Endothelial cell (in vitro differentiated cells): Measurements from ENCODE around the gene HDC. TPM values are rescaled to one million over a fixed set of nuclear protein-coding genes. Genes with fewer than 3 reads are reported as not detected.

Experiments
- DNase-seq: peaks from one replicate; pipeline ENCODE4 v3.0.0; 2021; ENCODE audit warnings: low spot score
- H3K27ac Mint-ChIP-seq: one replicate; pipeline ENCODE4 v1.8.0; 2021; ENCODE audit warnings: mixed read lengths, inconsistent platforms; ENCODE audit not compliant: unreplicated experiment
- H3K27me3 Mint-ChIP-seq: one replicate; pipeline ENCODE4 v1.8.0; 2021; ENCODE audit warnings: mild to moderate bottlenecking, moderate library complexity, mixed read lengths, inconsistent platforms; ENCODE audit not compliant: unreplicated experiment
- H3K36me3 Mint-ChIP-seq: one replicate; pipeline ENCODE4 v1.8.0; 2021; ENCODE audit warnings: mild to moderate bottlenecking, low read depth, mixed read lengths, inconsistent platforms; ENCODE audit not compliant: unreplicated experiment
- H3K4me1 Mint-ChIP-seq: one replicate; pipeline ENCODE4 v1.8.0; 2021; ENCODE audit warnings: mild to moderate bottlenecking, mixed read lengths, inconsistent platforms; ENCODE audit not compliant: unreplicated experiment
- H3K4me3 Mint-ChIP-seq: one replicate; pipeline ENCODE4 v1.8.0; 2021; ENCODE audit warnings: mild to moderate bottlenecking, mixed read lengths, inconsistent platforms; ENCODE audit not compliant: unreplicated experiment
- H3K9me3 Mint-ChIP-seq: one replicate; pipeline ENCODE4 v1.8.0; 2021; ENCODE audit warnings: mixed read lengths, inconsistent platforms; ENCODE audit not compliant: unreplicated experiment
- total RNA-seq: library from RNA; stranded (reverse); fragmentation: NEBNext Ultra II Directional; extraction: Animal tissue kit (Norgen Biotek cat#: 25700); gene quantifications from one replicate; pipeline ENCODE4 v1.2.1, GENCODE V29; 2021; ENCODE audit not compliant: unreplicated experiment
- TF ChIP-seq, protein P1 (sequence below): fragments of 200-600 bp; sonication (generic); IDR thresholded peaks from one replicate; pipeline ENCODE4 v1.5.0; 2021; ENCODE audit warnings: antibody characterized with exemption; ENCODE audit not compliant: unreplicated experiment

Gene HDC
- total RNA-seq, 1 donor from 2014 or later, result not detected

- no peak overlapping the region for H3K27ac Mint-ChIP-seq
- no peaks in the 10 kb centered on the region for H3K36me3 Mint-ChIP-seq
- no peak overlapping the region for H3K4me3 Mint-ChIP-seq
- TF ChIP-seq, protein P1, sequence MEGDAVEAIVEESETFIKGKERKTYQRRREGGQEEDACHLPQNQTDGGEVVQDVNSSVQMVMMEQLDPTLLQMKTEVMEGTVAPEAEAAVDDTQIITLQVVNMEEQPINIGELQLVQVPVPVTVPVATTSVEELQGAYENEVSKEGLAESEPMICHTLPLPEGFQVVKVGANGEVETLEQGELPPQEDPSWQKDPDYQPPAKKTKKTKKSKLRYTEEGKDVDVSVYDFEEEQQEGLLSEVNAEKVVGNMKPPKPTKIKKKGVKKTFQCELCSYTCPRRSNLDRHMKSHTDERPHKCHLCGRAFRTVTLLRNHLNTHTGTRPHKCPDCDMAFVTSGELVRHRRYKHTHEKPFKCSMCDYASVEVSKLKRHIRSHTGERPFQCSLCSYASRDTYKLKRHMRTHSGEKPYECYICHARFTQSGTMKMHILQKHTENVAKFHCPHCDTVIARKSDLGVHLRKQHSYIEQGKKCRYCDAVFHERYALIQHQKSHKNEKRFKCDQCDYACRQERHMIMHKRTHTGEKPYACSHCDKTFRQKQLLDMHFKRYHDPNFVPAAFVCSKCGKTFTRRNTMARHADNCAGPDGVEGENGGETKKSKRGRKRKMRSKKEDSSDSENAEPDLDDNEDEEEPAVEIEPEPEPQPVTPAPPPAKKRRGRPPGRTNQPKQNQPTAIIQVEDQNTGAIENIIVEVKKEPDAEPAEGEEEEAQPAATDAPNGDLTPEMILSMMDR, result no peak
- no peaks in the 10 kb centered on the region for H3K4me1 Mint-ChIP-seq
- H3K9me3 Mint-ChIP-seq, result no peaks in the 10 kb centered on the region
- DNase-seq, result no peak
- H3K27me3 Mint-ChIP-seq, result no peaks in the 10 kb centered on the region
These were observed 18.9 kb downstream of the HDC start for GRCh38 chr15:50246631-50247030.

- Mint-ChIP-seq H3K4me1 (no peaks in the 10 kb centered on the region), H3K27ac (no peak overlapping the region), H3K27me3 (no peaks in the 10 kb centered on the region), H3K9me3 (no peaks in the 10 kb centered on the region), H3K36me3 (no peaks in the 10 kb centered on the region), H3K4me3 (no peak overlapping the region)
- DNase-seq, result no peak
- TF ChIP-seq, protein P1, result no peak
These were observed 20.4 kb downstream of the HDC start for GRCh38 chr15:50244959-50245624.

- TF ChIP-seq, protein P1, result no peak
- DNase-seq, result no peak
- Mint-ChIP-seq H3K9me3 (no peaks in the 10 kb centered on the region), H3K27me3 (no peaks in the 10 kb centered on the region), H3K4me3 (no peak overlapping the region), H3K4me1 (no peaks in the 10 kb centered on the region), H3K36me3 (no peaks in the 10 kb centered on the region), H3K27ac (no peak overlapping the region)
These were observed 21.4 kb downstream of the HDC start for GRCh38 chr15:50244153-50244552.

DNA sequence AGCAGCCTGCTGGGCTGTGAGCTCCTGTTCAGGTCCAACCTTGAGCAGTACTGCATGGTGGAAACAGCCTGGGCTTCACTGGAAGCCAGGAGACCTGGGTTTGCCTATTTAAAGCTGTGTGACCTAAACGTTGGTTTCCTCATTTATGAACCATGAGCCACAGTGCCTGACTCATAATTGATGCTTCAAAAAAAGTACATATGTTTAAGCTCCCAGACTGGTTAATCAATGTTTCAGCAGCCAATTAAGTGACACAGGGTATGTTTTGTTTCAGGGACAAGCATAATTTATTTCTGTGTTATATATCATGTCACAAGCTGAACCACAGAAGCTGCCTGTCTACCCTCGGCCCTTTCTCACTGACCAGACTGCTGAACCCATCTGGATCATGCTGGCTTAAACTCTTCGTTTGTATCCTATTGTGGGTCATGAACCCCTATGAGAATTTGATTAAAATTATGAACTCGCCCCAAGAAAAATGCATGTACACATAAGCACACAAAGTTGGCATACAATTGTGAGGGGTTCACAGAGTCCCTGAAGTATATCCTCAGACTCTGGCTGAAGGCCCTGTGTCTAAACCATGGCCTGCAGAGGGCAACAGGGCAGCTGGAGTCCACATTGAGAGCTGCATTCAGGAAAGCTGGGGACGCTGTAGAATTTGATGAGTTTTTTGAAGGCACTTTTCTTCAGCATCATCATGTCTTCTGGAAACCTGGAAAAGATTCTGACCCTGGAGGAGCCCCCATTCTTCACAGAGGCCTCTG is 23.7 kb downstream of the HDC start:
- no peaks in the 10 kb centered on the region for H3K36me3 Mint-ChIP-seq
- H3K4me3 Mint-ChIP-seq, result no peak overlapping the region
- no peaks in the 10 kb centered on the region for H3K4me1 Mint-ChIP-seq
- TF ChIP-seq, protein P1, result no peak
- no peaks in the 10 kb centered on the region for H3K9me3 Mint-ChIP-seq
- H3K27me3 Mint-ChIP-seq, result no peaks in the 10 kb centered on the region
- no peak overlapping the region for H3K27ac Mint-ChIP-seq
- DNase-seq, result no peak

DNA sequence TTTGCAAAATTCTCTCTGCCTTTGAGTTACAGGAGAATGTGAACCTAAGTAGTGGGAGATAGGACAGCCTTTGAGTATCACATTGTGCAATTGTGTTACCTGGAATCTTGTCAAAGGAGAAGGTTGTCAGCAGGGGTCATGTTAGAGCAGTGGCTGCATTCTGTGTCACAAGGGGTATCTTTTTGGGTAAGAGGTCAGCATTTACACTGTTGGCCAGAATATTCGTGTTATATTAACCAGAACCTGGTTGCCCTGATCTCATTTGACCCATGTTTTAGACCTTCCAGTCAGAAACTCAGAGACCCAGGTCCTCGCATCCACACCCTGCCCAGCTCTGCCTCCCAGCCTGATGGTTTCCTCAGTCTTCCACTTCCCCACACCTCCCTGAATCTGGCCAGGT is 27.3 kb downstream of the HDC start:
- H3K4me1 Mint-ChIP-seq, result no peaks in the 10 kb centered on the region
- no peak overlapping the region for H3K27ac Mint-ChIP-seq
- H3K9me3 Mint-ChIP-seq, result no peaks in the 10 kb centered on the region

More for the DNA sequence above, 27.3 kb downstream of the HDC start:
- Mint-ChIP-seq H3K36me3 (no peaks in the 10 kb centered on the region), H3K4me3 (no peak overlapping the region), H3K27me3 (no peaks in the 10 kb centered on the region)
- no peak for DNase-seq
- TF ChIP-seq, protein P1, result no peak
